Pulmonary artery endothelial cell (primary cell): ENCODE measurements around the gene PAFAH1B2. TPM values are rescaled to one million over a fixed set of nuclear protein-coding genes. Genes with fewer than 3 reads are reported as not detected.
"Not testable (repeated sequence)": the region's sequence is repeated elsewhere in the genome, so short reads cannot be mapped to it uniquely, and the experiment has no call there.

Experiments
- DNase-seq: peaks from one replicate; pipeline ENCODE4 v3.0.0-alpha.2; 2011; ENCODE audit warnings: low read depth, low spot score
- total RNA-seq: library from RNA; depleted of rRNA; stranded (reverse); fragments of >200 nt; gene quantifications from 2 replicates; pipeline ENCODE4 v1.2.3, GENCODE V29; 2014

The PAFAH1B2 gene
- total RNA-seq, 1 donor from 2014 or later, result 215 TPM

DNA sequence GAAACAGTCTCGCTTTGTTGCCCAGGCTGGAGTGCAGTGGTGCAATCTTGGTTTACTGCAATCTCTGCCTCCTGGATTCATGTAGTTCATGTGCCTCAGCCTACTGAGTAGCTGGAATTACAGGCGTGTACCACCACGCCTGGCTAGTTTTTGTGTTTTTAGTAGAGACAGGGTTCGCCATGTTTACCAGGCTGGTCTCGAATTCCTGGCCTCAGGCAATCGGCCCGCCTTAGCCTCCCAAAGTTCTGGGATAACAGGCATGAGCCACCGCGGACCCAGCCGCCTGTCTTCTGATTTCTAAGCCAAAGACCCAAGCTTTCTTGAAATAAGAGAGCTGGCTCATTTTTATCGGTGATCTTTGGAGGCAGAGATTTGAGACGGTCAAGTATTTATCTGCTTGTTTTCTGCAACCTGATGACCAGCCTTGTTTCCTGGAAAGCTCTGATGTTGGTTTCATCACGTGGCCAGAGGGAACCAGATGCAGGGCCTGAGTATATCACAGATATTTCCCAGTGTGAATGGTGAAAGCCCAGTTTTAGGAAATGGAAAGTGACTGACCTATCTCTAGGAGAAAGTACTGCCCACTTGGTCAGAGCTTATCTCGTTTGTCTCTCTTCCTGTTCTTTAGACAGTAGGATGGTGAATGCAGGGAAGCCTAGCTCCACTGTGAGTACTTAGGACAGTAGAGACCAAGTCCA lies 28.8 kb downstream of the PAFAH1B2 start:
- DNase-seq, result peak; percentile 45

DNA sequence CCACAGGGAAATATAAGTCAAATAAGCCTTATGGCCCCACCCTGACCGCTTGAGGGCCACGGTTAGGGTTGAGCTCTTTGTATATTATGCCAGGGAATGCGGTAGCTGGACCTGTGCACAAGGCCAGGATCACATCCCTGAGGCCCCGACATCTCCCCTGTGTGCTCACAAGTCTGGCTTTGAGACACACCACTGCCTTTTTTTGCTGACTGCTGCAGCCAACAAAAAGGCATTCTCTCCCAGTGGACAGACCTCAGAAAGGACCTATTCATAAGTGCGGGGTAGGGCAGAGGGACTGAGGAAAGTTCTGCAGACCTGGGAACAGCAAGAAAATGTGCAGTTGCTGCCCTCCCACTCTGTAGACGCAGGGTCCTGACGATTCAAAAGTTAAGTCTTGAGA lies 31.0 kb downstream of the PAFAH1B2 start:
- no peak for DNase-seq

DNA sequence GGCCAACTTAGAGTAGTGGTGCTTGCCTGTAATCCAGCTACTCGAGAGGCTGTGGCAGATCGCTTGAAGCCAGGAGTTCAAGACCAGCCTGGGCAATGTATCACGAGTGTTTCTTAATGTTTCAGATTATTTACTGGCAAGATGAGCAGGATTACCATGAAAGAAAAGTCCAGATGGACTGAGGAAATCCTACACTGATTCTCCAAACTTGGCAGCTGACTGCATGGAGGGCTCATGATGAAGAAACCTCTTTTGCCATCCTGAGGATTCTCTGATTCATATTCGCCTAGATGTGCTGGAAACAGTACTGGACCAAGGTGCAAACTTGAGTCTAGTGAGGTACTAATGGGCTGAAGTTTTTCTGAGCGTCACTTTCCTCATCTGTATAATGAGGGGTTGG lies 31.7 kb downstream of the PAFAH1B2 start:
- DNase-seq, result no peak

DNA sequence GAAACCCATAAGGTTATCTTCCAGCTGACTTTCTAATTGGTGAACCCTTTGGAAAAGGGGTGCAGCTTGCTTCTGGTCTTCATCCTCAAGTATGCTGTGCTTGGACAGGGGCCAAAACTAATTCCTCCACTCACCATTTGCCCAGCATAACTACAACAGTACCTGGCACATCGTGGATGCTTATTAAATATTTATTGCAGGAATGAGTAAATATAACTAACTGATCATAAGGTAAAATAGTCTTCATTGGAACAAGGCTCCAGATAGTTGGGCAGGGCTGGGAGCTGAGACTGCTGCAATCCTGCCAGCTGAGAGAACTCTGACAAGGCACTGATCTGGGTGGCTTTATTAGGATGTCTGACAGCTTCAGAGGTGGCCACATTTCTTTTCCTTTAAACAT lies 32.1 kb downstream of the PAFAH1B2 start:
- DNase-seq, result no peak

DNA sequence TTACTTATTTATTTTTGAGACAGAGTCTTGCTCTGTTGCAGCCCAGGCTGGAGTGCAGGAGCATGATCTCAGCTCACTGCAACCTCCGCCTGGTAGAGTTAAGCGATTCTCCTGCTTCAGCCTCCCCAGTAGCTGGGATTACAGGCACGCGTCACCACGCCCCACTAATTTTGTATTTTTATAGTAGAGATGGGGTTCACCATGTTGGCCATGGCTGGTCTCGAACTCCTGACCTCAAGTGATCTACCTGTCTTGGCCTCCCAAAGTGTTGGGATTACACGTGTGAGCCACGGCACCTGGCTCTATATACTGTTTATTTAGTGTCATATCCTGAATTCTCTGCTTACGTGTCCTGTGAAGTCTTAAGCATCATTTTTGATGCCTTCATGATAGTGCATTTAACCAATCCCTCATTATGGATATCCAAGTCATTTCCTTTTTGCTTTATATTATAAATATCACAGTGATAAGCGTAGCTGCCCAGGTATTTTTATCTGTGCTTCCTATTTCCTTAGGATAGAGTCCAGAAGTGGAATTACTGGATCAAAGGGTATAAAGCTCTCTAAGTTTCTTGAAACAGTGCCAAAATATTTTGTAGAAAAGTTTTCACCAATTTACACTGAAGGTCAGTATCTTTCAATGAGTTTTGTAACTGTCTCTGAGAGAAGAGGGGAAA lies 33.6 kb downstream of the PAFAH1B2 start:
- no peak for DNase-seq

DNA sequence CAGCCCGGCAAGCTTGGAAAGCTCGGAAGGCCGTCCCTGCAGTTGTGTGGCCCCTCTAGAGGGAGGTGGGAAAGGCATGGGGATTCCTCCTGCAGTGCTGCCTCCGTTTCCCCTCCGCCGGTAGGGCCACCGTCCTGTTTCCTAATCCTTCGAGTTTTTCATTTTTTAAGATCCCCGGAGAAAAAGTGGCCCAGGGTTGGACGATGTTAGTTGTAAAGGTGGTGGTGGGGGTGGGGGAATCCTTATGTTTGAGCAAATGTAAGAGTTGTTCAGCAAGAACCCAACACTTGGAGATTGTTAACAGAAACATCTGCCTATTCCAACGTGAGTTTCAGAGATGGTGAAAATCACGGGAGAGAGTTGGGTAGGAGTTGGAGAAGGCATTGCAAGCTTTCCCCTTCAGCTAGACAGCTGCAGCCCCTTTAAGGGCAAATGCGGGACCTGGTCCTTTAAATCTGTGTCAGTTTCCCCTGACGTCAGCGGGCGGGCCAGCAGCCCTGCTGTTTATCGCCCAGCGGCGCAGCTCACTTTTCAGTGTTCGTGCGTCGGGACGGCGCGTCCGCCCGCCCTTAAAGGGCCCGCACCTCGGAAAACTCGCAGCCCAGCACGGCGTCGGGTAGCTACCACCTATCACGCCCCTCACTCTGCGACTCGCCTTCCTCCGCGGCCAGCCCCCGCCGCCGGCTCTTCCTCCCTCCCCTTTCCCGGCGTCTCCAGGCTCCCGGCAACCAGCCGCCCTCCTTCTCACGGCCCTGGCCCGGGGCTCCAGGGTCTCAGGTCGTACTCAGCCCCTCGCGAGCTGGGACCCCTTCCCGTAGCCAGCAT lies 34.3 kb downstream of the PAFAH1B2 start, which contains the start of gene SIDT2:
Gene SIDT2 (plus strand): TSS at position 534 of the 825 bp plus-strand sequence. CDS start 521 bp downstream, outside the sequence.
- peak; percentile 80 for DNase-seq

DNA sequence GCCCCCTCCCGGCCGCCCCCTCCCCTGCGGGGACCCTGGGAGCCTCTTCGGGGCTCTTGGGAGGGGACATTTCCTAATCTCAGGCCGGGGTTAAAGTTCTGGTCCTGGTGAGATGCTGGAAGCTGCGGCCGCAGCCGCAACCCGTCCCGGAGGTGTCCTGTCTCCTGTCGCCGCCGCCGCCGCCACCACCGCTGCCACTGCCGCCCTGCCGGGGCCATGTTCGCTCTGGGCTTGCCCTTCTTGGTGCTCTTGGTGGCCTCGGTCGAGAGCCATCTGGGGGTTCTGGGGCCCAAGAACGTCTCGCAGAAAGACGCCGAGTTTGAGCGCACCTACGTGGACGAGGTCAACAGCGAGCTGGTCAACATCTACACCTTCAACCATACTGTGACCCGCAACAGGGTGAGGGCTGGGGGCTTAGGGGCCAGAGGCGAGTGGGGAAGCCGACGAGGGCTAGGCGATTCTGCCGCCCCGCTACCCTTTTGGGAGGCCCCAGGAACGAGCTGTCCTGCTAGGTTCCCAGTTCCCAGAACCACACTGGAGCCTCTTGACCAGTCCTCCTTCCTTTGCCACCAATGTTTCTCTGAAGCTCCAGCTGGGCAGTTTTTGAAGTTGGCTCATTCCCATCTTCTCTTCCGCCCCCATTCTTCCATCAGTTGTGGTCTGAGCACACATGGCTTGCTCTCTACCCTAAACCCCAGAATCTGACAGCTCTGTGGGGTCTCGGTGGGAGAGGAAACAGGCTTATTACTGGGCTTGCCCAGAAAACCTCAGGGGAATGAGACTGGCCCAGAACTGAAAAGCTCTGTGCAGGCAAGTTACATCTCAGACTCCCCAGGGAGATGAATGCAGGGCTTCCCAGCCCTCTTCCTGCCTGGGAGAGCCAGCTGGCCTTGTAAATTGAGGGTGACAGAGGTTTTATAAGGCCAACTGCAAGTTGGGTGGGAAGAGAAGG lies 35.2 kb downstream of the PAFAH1B2 start:
- DNase-seq, result no peak

DNA sequence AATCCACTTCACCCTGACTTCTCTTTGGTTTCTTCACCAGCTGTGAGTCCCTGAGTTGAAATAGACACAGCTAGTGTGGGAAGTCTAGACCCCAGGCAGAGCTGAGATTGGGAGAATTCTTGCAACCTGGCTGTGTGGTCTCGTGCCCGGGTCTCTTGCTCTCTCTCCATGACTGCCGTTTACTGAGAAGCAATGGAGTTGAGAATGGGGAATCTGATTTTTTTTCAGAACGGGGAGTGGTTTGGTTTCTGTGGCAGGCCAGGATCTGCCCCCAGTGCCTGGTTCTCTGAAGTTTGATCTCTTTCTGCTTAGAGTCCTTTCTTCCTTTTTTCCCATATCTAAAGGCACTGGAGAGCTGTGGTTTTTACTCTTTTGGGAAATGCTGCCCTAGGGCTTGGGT lies 35.9 kb downstream of the PAFAH1B2 start:
- DNase-seq, result no peak

DNA sequence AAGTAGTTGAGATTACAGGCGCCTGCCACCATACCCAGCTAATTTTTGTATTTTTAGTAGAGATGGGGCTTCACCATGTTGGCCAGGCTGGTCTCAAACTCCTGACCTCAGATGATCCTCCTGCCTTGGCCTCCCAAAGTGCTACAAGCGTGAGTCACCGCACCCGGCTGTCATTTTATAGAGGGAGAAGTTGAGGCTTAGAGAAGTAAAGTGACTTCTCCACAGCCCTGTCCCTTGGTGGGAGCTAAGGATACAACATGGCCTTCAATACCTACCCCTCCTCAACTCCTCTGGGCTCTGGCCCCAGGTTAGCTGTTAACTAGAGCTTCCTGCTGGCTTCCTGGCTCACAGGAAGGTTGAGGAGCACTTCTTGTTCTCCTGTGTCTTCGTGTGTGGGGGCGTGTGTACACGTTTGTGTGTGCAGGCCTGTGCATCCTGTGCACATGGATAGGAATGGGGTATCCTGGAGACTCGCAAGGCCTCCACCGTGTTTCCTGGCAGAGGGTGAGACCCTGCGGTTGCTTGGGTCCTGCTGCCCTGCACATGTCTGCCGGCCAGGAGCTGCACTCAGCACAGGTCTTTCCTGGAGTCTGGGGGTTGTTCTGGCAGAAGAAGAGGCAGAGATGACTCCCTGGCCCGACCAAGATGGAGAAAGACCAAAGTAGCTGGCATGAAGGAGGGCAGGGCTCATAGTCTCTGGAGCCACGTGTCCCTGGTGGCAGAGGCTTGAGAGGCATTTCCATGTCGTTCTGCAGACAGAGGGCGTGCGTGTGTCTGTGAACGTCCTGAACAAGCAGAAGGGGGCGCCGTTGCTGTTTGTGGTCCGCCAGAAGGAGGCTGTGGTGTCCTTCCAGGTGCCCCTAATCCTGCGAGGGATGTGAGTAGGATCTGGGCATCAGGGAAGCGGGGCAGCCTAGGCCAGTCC lies 36.8 kb downstream of the PAFAH1B2 start:
- peak; percentile 71 for DNase-seq

DNA sequence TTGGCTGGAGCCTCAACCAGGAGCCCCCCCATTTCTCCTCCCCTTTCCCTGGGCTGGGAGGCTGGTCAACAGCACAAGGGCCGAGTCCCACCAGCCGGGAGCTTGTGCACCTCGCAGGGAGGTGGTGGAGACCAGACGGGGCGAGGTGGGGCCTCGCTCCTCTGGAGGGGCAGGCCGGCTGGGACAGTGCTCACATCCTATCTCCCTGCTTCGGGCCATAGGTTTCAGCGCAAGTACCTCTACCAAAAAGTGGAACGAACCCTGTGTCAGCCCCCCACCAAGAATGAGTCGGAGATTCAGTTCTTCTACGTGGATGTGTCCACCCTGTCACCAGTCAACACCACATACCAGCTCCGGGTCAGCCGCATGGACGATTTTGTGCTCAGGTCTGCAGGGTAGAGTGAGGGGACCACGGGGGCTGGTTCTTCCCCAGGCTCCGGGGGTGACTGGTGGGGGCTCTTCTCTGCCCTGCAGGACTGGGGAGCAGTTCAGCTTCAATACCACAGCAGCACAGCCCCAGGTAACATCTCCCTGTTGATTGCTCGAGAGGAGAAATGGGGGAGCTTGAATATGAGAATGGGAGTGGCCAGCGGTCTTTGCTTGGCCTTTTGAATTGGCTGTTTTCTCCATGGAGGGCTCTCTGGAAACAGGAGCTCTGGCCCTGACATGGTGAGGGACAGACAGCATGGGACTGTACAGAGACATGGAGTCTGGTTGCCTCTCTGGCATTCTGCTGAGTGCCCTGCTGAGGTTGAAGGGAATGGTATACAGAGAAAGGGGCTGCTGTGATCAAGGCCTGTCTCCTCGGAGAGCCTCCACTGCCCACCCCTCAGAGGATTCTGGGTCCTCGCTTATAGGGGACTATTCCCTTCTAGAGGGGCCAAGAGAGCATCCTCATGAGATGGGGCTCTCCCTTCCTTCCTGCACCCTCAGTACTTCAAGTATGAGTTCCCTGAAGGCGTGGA lies 37.8 kb downstream of the PAFAH1B2 start:
- no peak for DNase-seq

DNA sequence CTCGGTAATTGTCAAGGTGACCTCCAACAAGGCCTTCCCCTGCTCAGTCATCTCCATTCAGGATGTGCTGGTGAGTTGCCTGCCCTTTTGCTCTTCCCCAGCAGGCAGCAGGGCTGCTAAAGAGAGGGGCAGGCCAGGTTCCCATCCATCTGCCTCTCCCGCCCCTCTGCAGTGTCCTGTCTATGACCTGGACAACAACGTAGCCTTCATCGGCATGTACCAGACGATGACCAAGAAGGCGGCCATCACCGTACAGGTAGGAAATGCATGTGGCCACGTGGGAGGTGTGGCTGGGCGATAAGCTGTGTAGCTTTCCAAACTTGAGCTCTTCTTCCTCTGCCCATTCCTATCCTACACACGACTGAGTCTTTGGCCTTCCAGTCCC lies 38.5 kb downstream of the PAFAH1B2 start:
- no peak for DNase-seq

DNA sequence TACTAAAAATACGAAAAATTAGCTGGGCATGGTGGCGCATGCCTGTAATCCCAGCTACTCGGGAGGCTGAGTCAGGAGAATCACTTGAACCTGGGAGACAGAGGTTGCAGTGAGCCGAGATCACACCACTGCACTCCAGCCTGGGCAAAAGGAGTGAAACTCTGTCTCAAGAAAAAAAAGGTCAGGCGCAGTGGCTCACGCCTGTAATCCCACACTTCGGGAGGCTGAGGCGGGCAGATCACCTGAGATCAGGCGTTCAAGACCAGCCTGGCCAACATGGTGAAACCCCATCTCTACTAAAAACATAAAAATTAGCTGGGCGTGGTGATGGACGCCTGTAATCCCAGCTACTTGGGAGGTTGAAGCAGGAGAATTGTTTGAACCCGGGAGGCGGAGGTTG lies 39.1 kb downstream of the PAFAH1B2 start:
- DNase-seq, result not testable (repeated sequence)

DNA sequence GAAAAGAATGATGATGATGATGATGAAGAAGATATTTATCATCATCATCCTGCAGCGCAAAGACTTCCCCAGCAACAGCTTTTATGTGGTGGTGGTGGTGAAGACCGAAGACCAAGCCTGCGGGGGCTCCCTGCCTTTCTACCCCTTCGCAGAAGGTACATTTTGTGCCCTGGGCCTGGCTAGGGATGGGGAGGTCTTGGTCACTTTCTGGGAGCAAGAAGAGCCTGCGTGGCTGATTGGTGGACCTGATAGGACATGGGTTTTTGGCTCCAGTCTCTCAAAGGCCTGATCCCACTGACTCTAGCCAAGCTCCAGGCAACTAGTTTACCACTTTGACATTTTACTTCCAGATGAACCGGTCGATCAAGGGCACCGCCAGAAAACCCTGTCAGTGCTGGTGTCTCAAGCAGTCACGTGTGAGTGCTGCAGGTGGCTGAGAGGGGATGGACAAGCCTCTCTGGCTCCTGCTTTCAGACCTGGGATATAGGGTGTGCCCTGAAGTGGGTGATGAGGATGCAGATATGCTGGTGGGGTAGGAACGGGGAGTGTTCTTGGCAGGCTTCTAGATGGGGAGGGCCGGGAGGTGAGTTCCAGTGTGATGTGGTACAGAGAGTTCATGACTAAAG lies 39.8 kb downstream of the PAFAH1B2 start:
- no peak for DNase-seq

DNA sequence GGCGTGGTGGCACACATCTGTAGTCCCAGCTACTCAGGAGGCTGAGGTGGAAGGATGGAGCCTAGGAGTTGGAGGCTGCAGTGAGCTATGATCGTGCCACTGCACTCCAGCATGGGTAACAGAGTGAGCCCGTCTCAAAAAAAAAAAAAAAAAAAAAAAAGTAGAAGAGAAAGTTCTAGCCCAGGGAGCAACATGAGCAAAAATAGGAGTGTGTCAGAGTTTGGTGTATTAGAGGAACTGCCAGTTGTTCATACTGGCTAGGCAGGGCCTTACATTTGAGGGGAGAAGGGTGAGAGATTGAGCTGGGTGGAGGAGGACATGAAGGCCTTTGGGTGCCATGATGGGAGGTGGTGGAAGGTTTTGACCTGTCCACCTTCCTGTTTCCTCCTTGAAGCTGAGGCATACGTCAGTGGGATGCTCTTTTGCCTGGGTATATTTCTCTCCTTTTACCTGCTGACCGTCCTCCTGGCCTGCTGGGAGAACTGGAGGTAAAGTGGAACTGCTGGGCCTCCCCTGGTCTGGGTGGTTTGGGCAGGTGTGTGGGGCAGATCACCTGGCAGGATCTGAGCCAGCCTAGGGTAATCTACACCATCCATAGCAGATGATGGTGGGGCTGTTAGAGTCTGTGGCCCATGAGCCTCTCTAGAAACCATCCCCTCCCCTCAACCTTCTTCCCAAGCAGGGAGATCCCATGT lies 41.8 kb downstream of the PAFAH1B2 start:
- no peak for DNase-seq

DNA sequence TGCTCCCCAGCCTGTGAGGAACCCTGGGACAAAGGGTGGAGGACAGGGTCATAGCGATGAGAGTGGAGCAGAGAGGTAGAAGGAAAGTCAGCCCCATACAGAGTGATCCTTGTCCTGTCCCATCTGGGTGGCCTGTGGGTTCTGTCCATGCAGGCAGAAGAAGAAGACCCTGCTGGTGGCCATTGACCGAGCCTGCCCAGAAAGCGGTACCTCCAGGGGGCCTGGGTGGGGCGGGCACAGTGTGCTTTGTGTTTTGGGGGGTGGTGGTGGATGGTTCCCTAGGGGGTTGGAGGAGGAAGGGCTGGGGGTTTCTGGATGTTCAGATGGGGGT lies 42.3 kb downstream of the PAFAH1B2 start:
- no peak for DNase-seq

DNA sequence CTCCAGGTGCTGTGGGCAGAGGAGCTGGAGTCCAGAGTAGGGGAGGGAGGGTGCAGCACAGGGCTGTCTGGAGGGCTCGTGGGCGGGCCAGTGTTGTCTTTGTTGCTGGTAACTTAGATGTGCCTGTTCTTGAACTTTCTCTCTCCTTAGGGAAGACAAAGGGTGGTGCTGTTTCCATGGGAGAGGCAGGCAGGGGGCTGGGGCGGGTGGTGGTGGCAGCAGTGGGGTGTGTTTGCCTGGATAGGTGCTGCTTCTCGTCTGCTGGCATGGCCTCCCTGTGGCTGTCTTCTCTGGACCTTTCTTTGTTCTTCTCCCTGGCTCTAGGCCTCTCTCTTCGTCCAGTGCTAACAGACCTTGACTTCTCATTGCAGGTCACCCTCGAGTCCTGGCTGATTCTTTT lies 42.9 kb downstream of the PAFAH1B2 start:
- DNase-seq, result no peak

DNA sequence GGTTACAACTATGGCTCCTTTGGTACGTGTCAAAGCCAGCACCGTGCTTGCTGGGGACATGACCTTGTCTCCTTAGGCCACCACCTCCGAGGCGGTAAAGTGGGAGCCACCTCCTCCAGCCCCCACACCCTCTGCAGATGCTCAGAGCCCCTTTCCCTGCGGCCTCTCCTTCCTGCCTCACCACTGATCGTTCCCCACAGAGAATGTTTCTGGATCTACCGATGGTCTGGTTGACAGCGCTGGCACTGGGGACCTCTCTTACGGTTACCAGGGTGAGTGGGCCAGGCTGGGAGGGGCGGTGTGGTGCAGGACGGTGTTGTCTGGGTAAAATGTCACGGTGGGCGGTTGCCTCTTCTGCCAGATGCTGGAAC lies 43.3 kb downstream of the PAFAH1B2 start:
- DNase-seq, result no peak
